Left ventricle myocardium inferior (tissue), 1 donor: ENCODE results near the gene SEZ6. TPM values are rescaled to one million over a fixed set of nuclear protein-coding genes. Genes with fewer than 3 reads are reported as not detected.

Experiments used
- DNase-seq: peaks from one replicate; pipeline ENCODE4 v3.0.0-alpha.2; 2020
- H3K27ac ChIP-seq: fragments of 200-600 bp; replicated peaks from 2 replicates; pipeline ENCODE4 v1.8.0; 2021
- H3K27me3 ChIP-seq: fragments of 200-600 bp; 2 replicates; pipeline ENCODE4 v1.8.0; 2021; ENCODE audit warnings: low read depth
- H3K36me3 ChIP-seq: fragments of 200-600 bp; 2 replicates; pipeline ENCODE4 v1.8.0; 2021
- H3K4me1 ChIP-seq: fragments of 200-600 bp; 2 replicates; pipeline ENCODE4 v1.8.0; 2021
- H3K4me3 ChIP-seq: fragments of 200-600 bp; 2 replicates; pipeline ENCODE4 v1.8.0; 2021; ENCODE audit warnings: mild to moderate bottlenecking, moderate library complexity
- H3K9me3 ChIP-seq: fragments of 200-600 bp; replicated peaks from 2 replicates; pipeline ENCODE4 v1.8.0; 2021
- intact Hi-C: fragments of 100-400 bp; cut with micrococcal nuclease; formaldehyde crosslinking; loops from one replicate; pipeline ENCODE4 v1.11.0; 2022
- total RNA-seq: library from RNA; stranded (reverse); fragmentation: NEBNext Ultra II Directional; extraction: Animal tissue kit (Norgen Biotek cat#: 25700); gene quantifications from one replicate; pipeline ENCODE4 v1.2.1, GENCODE V29; 2021
- TF ChIP-seq, protein P1 (sequence below): fragments of 200-600 bp; IDR thresholded peaks from 2 replicates; pipeline ENCODE4 v1.8.0; 2021; ENCODE audit warnings: antibody characterized with exemption, mild to moderate bottlenecking, borderline replicate concordance
- donor health status: DM: no; HTN: yes; CAD: no; lungs with severe emphysema.

The SEZ6 gene
- total RNA-seq, 1 donor from 2014 or later: not detected

DNA sequence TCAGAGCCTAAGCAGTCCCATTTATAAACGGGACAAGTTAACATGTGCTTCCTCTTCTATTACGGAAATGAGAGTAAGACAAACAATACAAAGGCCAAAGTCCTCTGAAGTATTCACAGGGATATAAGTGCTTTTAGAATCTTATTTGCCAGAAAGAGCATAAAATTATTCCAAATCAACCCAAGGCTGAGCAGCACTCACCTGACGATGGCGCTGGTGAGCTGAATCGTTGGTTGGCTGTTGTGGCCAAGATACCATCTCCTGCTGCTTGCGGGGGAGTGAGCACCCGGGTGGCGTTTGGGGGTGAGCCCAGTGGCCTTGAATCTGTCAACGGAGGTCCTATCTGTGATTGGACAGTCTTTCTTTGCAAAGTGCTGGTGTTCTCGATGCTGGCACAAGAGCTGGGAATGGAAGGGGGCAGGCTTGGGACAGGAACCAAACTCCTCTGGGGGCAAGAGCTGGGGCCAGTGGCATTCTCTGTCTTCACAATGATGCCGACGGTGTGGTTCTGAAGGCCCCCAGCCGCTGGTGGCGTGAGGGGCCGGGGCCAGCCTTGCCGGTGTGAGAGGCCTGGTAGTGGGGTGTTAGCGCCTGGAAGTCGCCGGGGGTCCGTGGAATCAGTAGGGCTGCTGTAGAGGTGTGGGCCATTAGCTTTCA is 93.4 kb downstream of the SEZ6 start:
- no peak for DNase-seq

DNA sequence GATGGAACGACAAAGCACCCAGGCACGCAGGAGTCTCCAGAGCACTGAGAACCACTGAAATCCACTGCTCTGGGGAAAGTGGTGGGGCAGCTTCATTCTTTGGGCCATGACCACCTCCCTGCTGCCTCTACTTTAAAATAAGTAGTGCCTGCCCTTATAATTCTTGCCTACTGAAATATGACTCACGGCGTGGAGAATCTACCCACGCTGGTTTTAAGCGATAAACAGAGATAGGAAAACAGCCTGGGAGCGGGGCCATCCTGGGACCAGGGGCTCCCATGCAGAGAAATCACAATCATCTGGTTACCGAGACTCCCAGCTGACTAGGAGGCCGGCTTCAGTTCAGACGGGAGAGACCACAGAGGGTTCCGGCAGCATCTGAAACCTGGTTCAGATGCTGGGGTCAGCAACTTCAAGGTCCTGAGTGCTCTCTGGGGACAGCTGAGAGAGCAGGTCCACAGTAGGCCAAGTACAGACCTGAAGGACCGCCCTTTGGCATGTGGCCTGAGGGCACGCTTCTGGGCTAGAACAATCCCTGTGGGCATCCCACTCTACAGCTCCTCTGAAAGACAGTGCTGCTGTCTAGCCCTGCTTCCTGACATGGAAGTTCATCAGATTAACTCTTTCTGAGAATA is 94.3 kb downstream of the SEZ6 start:
- Histone ChIP-seq H3K27me3 (no peaks in the 10 kb centered on the region), H3K36me3 (peaks cover 100% of the 10 kb centered on the region), H3K4me1 (peaks cover 28% of the 10 kb centered on the region), H3K9me3 (no peaks in the 10 kb centered on the region), H3K4me3 (no peak overlapping the region), H3K27ac (no peak overlapping the region)
- DNase-seq: no peak
- TF ChIP-seq, protein P1, sequence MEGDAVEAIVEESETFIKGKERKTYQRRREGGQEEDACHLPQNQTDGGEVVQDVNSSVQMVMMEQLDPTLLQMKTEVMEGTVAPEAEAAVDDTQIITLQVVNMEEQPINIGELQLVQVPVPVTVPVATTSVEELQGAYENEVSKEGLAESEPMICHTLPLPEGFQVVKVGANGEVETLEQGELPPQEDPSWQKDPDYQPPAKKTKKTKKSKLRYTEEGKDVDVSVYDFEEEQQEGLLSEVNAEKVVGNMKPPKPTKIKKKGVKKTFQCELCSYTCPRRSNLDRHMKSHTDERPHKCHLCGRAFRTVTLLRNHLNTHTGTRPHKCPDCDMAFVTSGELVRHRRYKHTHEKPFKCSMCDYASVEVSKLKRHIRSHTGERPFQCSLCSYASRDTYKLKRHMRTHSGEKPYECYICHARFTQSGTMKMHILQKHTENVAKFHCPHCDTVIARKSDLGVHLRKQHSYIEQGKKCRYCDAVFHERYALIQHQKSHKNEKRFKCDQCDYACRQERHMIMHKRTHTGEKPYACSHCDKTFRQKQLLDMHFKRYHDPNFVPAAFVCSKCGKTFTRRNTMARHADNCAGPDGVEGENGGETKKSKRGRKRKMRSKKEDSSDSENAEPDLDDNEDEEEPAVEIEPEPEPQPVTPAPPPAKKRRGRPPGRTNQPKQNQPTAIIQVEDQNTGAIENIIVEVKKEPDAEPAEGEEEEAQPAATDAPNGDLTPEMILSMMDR: no peak
- intact Hi-C loops: loop anchor here (10.0 kb wide), 1 partner anchor 147 kb away; no protein-coding TSS in a partner anchor

More for the DNA sequence above, 93.4 kb downstream of the SEZ6 start:
- intact Hi-C loops: loop anchor here (10.0 kb wide), 1 partner anchor 148 kb away; no protein-coding TSS in a partner anchor
- TF ChIP-seq, protein P1: no peak
- Histone ChIP-seq H3K27me3 (no peaks in the 10 kb centered on the region), H3K4me1 (peaks cover 29% of the 10 kb centered on the region), H3K4me3 (no peak overlapping the region), H3K27ac (no peak overlapping the region), H3K9me3 (no peaks in the 10 kb centered on the region), H3K36me3 (peaks cover 100% of the 10 kb centered on the region)

DNA sequence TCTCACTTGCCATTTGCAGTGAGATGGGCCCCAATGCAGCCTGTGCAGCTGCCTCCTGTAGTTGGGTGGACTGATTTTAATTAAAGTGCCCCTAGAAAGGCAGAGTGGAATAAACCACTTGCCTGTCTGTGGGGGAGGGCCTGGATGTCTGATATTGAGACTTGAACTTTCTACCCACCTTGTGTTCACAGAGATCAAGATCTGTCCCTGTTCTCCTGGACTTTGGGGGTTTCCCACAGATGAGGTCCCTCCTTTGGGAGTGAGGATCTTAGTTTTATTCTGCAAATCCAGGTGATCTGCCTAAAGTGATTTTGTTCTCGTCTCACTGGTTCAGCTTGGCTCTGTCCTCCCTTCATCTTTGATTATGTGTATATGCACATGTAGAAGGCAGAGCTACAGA is 95.3 kb downstream of the SEZ6 start:
- no peak for DNase-seq

DNA sequence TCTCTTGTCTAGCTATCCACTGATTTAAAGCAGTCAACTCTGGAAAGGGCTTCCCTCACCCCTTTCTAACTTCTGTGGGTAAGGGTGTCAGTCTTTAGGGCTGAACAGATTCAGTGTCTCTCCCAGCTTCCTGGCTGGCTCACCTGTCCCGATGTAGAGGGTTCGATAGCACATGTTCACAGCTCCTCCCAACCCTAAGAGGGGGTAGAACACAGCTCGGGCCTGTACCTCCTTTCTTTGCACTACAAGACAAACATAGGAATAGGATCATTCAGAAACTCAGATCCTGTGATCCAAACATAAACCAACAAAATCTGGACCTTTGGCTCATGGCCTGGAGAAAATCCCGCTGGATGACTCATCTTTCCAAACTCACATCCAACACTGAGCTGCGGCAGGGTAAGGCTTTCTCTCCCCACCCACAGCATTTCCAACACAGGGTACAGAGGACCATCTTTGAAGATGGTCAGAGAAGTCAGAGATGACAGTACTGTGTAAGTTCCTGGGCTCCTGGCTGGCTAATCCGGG is 97.1 kb downstream of the SEZ6 start:
- intact Hi-C loops: no loop called here
- TF ChIP-seq, protein P1: no peak
- Histone ChIP-seq H3K36me3 (peaks cover 83% of the 10 kb centered on the region), H3K9me3 (no peaks in the 10 kb centered on the region), H3K27me3 (no peaks in the 10 kb centered on the region), H3K4me3 (no peak overlapping the region), H3K4me1 (peaks cover 35% of the 10 kb centered on the region), H3K27ac (peak overlapping the region; percentile 69)
- DNase-seq: no peak

More for the DNA sequence above, 95.3 kb downstream of the SEZ6 start:
- H3K36me3 ChIP-seq: peaks cover 100% of the 10 kb centered on the region
- peaks cover 30% of the 10 kb centered on the region for H3K4me1 ChIP-seq
- H3K27me3 ChIP-seq: no peaks in the 10 kb centered on the region
- no peaks in the 10 kb centered on the region for H3K9me3 ChIP-seq
- no peak overlapping the region for H3K27ac ChIP-seq
- intact Hi-C loops: loop anchor here (10.0 kb wide), 1 partner anchor 146 kb away; no protein-coding TSS in a partner anchor
- H3K4me3 ChIP-seq: no peak overlapping the region
- TF ChIP-seq, protein P1: no peak

DNA sequence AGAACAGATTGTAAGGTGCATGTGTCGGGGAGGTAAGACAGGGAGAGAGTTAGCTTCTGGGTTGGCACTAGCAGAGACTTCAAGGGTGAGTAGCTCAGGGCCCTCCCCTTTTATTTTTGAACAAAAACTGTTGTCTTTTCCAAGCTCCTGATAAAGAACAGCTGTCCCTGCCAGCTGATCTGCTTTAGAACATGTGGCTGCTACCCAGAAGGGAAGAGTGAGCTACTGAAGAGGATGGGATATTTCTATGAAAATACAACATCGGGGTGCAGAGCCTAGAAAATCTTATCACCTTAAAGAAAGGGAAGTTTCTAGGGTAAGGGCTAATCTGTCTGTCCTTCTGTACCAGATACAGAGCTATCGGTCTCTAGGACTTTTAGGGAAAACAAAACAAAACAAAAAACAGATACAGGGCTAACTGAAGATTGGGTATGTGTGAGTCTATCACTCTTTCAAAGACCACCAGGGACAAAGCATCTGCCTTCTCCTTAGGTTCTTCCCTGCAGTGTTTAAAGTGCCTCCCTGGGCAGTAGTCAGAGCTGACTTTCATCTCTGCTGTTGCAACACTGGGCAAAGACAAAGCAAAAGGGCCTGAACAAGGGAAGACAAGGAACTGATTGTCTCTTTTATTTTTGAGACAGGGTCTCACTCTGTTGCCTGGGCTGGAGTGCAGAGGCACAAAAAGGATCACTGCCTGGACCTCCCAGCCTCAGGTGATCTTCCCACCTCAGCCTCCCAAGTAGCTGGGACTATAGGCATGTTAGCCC is 97.9 kb downstream of the SEZ6 start:
- intact Hi-C loops: no loop called here
- DNase-seq: no peak
- TF ChIP-seq, protein P1: no peak
- Histone ChIP-seq H3K36me3 (peaks cover 75% of the 10 kb centered on the region), H3K27ac (peak overlapping the region; percentile 69), H3K4me3 (no peak overlapping the region), H3K27me3 (no peaks in the 10 kb centered on the region), H3K9me3 (no peaks in the 10 kb centered on the region), H3K4me1 (peaks cover 42% of the 10 kb centered on the region)
